ENCODE data around the gene SWSAP1.
"Not testable (repeated sequence)": the region's sequence is repeated elsewhere in the genome, so short reads cannot be mapped to it uniquely, and the experiment has no call there.

SWSAP1 gene

GRCh38 chr19:11347546-11348039 is 26.9 kb upstream of the SWSAP1 start:
- Histone ChIP-seq H3K4me3 (ENCODE audit: low read length, poor library complexity, severe bottlenecking) (peak overlapping the region; percentile 13), H3K27me3 (ENCODE audit: insufficient read depth, low read length, poor library complexity, severe bottlenecking) (no peaks in the 10 kb centered on the region), H3K9ac (ENCODE audit: low read depth, low read length, poor library complexity, severe bottlenecking) (no peak overlapping the region), H3K4me1 (ENCODE audit: insufficient read depth, low read length, poor library complexity, severe bottlenecking) (peaks cover 28% of the 10 kb centered on the region), H3K79me2 (ENCODE audit: insufficient read depth, low read length) (peaks cover 6% of the 10 kb centered on the region; the same call in 1 of the 2 replicates), H4K20me1 (ENCODE audit: insufficient read depth, low read length, poor library complexity, severe bottlenecking) (no peaks in the 10 kb centered on the region), H3K9me3 (ENCODE audit: insufficient read depth, low read depth, low read length) (no peaks in the 10 kb centered on the region), H2AFZ (ENCODE audit: low read length) (no peak overlapping the region), H3K4me2 (ENCODE audit: low read depth, low read length, poor library complexity, severe bottlenecking) (peak overlapping the region; percentile 97), H3K9me2 (replicated peaks; ENCODE audit: low read depth, low read length) (no peaks in the 10 kb centered on the region), H3K36me3 (ENCODE audit: insufficient read depth, low read length) (no peaks in the 10 kb centered on the region), H3F3A (ENCODE audit: low read depth) (peaks cover 5% of the 10 kb centered on the region)
- no peak for TF ChIP-seq EZH2phosphoT487 (IDR thresholded peaks at IDR 0.05; ENCODE audit: borderline replicate concordance)
- TF ChIP-seq CTCF (conservative IDR thresholded peaks at IDR 0.05; ENCODE audit: low read length) = no peak

- H3K36me3 ChIP-seq (ENCODE audit: insufficient read depth, low read length) = no peaks in the 10 kb centered on the region
- H3K4me3 ChIP-seq (ENCODE audit: low read length, poor library complexity, severe bottlenecking) = no peak overlapping the region
- no peaks in the 10 kb centered on the region for H4K20me1 ChIP-seq (ENCODE audit: insufficient read depth, low read length, poor library complexity, severe bottlenecking)
- no peak overlapping the region for H3K4me2 ChIP-seq (ENCODE audit: low read depth, low read length, poor library complexity, severe bottlenecking)
- H3F3A ChIP-seq (ENCODE audit: low read depth) = peaks cover 4% of the 10 kb centered on the region
- no peaks in the 10 kb centered on the region for H3K27me3 ChIP-seq (ENCODE audit: insufficient read depth, low read length, poor library complexity, severe bottlenecking)
- H3K79me2 ChIP-seq (ENCODE audit: insufficient read depth, low read length) = peaks cover 6% of the 10 kb centered on the region; the same call in 1 of the 2 replicates
- TF ChIP-seq EZH2phosphoT487 (IDR thresholded peaks at IDR 0.05; ENCODE audit: borderline replicate concordance) (no peak), CTCF (conservative IDR thresholded peaks at IDR 0.05; ENCODE audit: low read length) (no peak)
- peaks cover 25% of the 10 kb centered on the region for H3K4me1 ChIP-seq (ENCODE audit: insufficient read depth, low read length, poor library complexity, severe bottlenecking)
- H3K9me2 ChIP-seq (replicated peaks; ENCODE audit: low read depth, low read length) = no peaks in the 10 kb centered on the region
- H3K9me3 ChIP-seq (ENCODE audit: insufficient read depth, low read depth, low read length) = no peaks in the 10 kb centered on the region
- H3K9ac ChIP-seq (ENCODE audit: low read depth, low read length, poor library complexity, severe bottlenecking) = no peak overlapping the region
- H2AFZ ChIP-seq (ENCODE audit: low read length) = no peak overlapping the region
Observed at GRCh38 chr19:11349171-11349570, 25.3 kb upstream of the SWSAP1 start.

- not testable (repeated sequence) for H4K20me1 ChIP-seq (ENCODE audit: insufficient read depth, low read length, poor library complexity, severe bottlenecking); H3K4me3 ChIP-seq (ENCODE audit: low read length, poor library complexity, severe bottlenecking); H3K9ac ChIP-seq (ENCODE audit: low read depth, low read length, poor library complexity, severe bottlenecking); H3K4me1 ChIP-seq (ENCODE audit: insufficient read depth, low read length, poor library complexity, severe bottlenecking); H3K36me3 ChIP-seq (ENCODE audit: insufficient read depth, low read length); H3K9me2 ChIP-seq (replicated peaks; ENCODE audit: low read depth, low read length); H3K27me3 ChIP-seq (ENCODE audit: insufficient read depth, low read length, poor library complexity, severe bottlenecking); H3K9me3 ChIP-seq (ENCODE audit: insufficient read depth, low read depth, low read length); H3F3A ChIP-seq (ENCODE audit: low read depth); H2AFZ ChIP-seq (ENCODE audit: low read length); H3K4me2 ChIP-seq (ENCODE audit: low read depth, low read length, poor library complexity, severe bottlenecking); H3K79me2 ChIP-seq (ENCODE audit: insufficient read depth, low read length)
Observed at GRCh38 chr19:11354102-11354501, 20.4 kb upstream of the SWSAP1 start.

Measured in Loucy (cell line).